GM12892 (cell line): ENCODE measurements around the gene KLK14.

Experiments used
- POLR2A ChIP-seq: IDR thresholded peaks from 2 replicates; pipeline ENCODE4 v1.6.1; 2011; ENCODE audit warnings: low read depth, low read length, control low read depth
- POLR2AphosphoS5 ChIP-seq: IDR thresholded peaks from 2 replicates; pipeline ENCODE4 v1.6.1; 2011; ENCODE audit warnings: low read depth, low read length, control low read depth
- TAF1 ChIP-seq: IDR thresholded peaks from 2 replicates; pipeline ENCODE4 v1.6.1; 2011; ENCODE audit warnings: low read depth, mild to moderate bottlenecking, control low read depth, low read length, borderline replicate concordance

DNA sequence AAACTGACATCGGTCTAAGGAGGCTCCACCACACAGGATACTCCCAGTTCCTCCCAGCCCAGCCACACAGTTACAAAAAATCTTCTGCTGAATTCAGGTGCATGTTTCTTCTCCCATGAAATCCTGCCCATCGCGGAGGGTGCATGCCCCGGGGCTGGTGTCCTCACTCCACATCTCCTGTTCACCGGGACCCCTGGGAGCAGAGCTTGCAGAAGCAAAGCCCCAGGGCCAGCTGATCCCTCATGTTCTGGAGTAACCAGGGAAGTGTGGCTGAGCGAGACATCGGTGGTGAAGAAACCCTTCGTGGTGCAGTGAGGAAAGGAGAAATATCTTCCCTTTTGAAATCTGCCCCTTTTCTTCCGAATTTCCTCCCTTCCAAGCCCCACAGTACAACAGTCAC is 41.1 kb upstream of the KLK14 start:
- TF ChIP-seq POLR2A (no peak), POLR2AphosphoS5 (no peak), TAF1 (no peak)
